ENCODE data around the gene ZC3H13.

ZC3H13 gene

DNA sequence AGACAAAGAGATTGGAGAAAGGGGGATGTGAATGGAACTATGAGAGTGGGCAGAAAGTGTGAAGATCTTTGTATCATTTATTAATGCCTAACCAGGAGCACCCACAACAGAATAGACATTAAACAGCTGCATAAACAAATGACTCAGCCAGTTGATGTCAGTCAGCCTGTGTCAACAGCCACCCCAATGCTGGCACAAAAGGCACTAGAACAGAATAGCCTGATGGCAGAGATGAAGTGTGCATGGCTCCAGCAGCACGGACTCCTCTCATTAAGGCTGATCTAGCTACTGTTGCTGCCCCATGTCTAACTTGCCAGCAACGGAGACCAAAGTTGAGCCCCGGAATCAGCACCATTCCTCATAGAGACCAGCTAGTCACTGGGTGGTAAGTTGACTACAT is 44.5 kb upstream of the ZC3H13 start:
- no peak for DNase-seq (ENCODE audit: low read depth)
- TF ChIP-seq, protein P1, sequence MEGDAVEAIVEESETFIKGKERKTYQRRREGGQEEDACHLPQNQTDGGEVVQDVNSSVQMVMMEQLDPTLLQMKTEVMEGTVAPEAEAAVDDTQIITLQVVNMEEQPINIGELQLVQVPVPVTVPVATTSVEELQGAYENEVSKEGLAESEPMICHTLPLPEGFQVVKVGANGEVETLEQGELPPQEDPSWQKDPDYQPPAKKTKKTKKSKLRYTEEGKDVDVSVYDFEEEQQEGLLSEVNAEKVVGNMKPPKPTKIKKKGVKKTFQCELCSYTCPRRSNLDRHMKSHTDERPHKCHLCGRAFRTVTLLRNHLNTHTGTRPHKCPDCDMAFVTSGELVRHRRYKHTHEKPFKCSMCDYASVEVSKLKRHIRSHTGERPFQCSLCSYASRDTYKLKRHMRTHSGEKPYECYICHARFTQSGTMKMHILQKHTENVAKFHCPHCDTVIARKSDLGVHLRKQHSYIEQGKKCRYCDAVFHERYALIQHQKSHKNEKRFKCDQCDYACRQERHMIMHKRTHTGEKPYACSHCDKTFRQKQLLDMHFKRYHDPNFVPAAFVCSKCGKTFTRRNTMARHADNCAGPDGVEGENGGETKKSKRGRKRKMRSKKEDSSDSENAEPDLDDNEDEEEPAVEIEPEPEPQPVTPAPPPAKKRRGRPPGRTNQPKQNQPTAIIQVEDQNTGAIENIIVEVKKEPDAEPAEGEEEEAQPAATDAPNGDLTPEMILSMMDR (IDR thresholded peaks at IDR 0.05; ENCODE audit: low read depth, low read length, missing control alignments) = no peak
- in situ Hi-C loops (cut with HindIII; ENCODE audit: low sequenced_read_pairs) = no loop called here
- H3K4me3 ChIP-seq (ENCODE audit: low read depth, low read length) = no peak overlapping the region

DNA sequence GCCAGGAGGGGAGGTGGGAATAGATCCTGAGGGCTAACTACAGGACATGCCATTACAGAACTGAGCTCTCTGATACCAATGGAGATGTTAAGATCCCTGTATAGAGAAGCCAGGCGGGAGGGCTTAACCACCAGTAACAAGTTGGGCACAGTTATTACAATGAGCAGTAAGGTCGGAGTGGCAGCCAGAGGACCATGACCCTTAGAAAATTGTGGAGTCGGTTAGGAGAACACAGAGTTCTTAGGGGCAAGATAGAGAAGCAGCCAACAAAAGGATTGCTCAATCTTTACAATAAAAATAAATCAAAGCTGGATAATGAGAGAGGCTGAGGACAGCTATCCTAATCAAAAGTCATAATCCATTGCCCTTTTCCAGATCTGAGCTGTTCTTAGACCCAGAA is 41.9 kb upstream of the ZC3H13 start:
- TF ChIP-seq, protein P1 (IDR thresholded peaks at IDR 0.05; ENCODE audit: low read depth, low read length, missing control alignments) = no peak
- no peak for DNase-seq (ENCODE audit: low read depth)
- in situ Hi-C loops (cut with HindIII; ENCODE audit: low sequenced_read_pairs) = no loop called here
- H3K4me3 ChIP-seq (ENCODE audit: low read depth, low read length) = no peak overlapping the region

DNA sequence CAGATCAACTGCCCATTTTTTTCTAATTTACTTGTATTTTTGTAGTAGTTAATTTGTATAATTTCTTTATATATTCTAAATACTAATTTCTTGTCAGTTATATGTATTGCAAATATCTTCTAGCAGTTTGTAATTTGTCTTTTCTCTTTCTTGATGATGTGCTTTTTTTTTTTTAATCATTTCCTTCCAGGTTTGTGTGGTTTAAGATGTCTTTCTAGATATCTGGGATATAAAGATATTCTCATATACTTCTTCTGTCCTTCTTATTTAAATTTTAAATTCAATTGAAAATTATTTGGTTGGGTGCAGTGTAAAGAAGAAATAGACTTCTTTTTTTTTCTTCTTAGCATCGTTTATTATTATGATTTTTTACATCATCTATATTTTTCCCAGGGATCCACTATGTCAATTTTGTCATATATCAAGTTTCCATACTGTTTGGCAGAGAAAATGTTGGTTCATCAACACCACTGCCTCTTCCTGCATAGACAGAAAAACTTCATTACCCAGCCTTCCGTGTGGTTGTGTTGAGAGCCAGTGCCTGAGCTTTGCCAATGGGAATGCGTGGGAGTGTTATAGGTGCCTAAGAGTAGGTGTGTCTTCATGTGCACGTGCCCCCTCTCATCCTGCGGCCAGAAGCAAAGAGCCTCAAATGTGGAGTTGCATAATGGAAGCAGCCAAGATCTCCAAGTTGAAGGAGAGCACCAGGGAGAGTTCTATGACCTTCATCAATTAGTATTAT is 36.4 kb upstream of the ZC3H13 start:
- DNase-seq (ENCODE audit: low read depth) = no peak
- in situ Hi-C loops (cut with HindIII; ENCODE audit: low sequenced_read_pairs) = no loop called here
- H3K4me3 ChIP-seq (ENCODE audit: low read depth, low read length) = no peak overlapping the region
- TF ChIP-seq, protein P1 (IDR thresholded peaks at IDR 0.05; ENCODE audit: low read depth, low read length, missing control alignments) = no peak

DNA sequence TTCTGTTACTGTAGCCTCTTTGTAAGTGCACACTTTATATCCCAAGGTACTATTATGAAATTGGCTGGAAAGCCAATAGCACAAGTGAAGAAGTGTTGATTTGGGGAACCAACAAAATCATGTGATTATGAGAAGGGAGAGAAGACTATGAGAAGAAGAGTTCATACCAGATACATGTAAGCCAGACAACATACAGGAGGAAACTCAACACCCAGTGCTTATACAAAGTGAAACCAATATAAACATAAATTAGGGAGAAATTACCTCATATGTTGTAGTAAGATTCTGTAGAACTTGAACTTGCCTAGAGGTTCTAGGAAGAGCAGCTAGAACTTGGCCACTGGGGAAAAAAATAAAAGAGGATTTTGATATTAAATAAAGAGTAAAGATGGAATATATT is 34.9 kb upstream of the ZC3H13 start:
- in situ Hi-C loops (cut with HindIII; ENCODE audit: low sequenced_read_pairs) = no loop called here
- no peak overlapping the region for H3K4me3 ChIP-seq (ENCODE audit: low read depth, low read length)
- DNase-seq (ENCODE audit: low read depth) = no peak
- TF ChIP-seq, protein P1 (IDR thresholded peaks at IDR 0.05; ENCODE audit: low read depth, low read length, missing control alignments) = no peak

DNA sequence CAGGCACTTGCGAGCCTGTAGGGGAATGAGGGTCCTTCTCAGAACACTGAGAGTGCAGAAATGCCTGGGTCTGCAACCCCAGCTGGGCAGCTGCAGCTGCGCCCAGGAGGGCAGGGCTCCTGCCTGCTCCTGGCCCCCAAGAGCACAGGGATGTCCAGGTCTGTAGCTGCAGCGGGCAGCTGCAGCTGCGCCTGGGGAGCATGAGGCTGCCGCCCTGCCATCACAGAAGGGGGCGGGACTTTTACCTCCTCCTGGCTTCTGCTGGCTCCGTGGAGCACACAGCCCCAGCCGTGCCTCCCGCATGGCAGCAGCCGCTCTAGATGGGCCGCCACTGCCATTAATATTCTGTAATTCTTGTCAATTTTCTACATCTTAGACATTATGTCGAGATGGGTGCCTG is 34.4 kb upstream of the ZC3H13 start:
- in situ Hi-C loops (cut with HindIII; ENCODE audit: low sequenced_read_pairs) = no loop called here
- no peak for DNase-seq (ENCODE audit: low read depth)
- TF ChIP-seq, protein P1 (IDR thresholded peaks at IDR 0.05; ENCODE audit: low read depth, low read length, missing control alignments) = no peak
- no peak overlapping the region for H3K4me3 ChIP-seq (ENCODE audit: low read depth, low read length)

DNA sequence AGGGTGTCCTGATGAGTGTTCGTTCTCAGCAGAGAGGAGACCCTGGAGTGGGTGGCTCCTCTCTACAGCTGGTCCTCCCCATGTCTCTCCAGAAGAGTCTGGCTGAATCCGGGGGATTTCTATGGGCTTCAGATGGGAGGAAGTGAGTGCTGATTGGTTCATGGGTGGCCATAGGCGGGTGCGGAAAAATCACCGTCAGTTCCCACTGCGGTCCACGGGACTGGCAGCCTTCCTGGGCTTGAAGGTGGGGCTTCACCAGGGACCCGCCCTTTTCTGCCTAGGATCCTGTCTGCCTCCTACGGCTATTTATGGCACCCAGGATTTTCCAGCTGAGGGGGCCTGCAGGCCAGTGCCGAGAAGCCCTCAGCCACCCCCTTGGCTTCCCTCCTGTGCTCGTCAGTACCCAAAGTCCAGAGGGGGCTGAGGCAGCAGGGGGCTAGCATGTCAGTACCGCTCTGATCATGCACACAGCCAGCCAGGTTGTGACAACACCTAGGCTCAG is 33.9 kb upstream of the ZC3H13 start:
- no peak for DNase-seq (ENCODE audit: low read depth)
- in situ Hi-C loops (cut with HindIII; ENCODE audit: low sequenced_read_pairs) = no loop called here
- TF ChIP-seq, protein P1 (IDR thresholded peaks at IDR 0.05; ENCODE audit: low read depth, low read length, missing control alignments) = no peak
- H3K4me3 ChIP-seq (ENCODE audit: low read depth, low read length) = no peak overlapping the region

All from astrocyte of the cerebellum (primary cell).